Osteoblast (primary cell): ENCODE results near the gene P2RY6. TPM values are rescaled to one million over a fixed set of nuclear protein-coding genes. Genes with fewer than 3 reads are reported as not detected.

Experiments
- DNase-seq: peaks from one replicate; pipeline ENCODE4 v3.0.0; 2011; ENCODE audit warnings: low spot score, mixed read lengths; ENCODE audit not compliant: insufficient read length; ENCODE audit errors: missing footprints
- H2AFZ ChIP-seq: 2 replicates; pipeline ENCODE4 v1.6.0; 2011; ENCODE audit warnings: mild to moderate bottlenecking, low read length
- H3K27ac ChIP-seq: 2 replicates; pipeline ENCODE4 v1.5.1; 2011; ENCODE audit warnings: mild to moderate bottlenecking, low read depth, low read length, moderate library complexity
- H3K27me3 ChIP-seq: 2 replicates; pipeline ENCODE4 v1.6.0; 2012; ENCODE audit warnings: mild to moderate bottlenecking, control low read depth, inconsistent platforms, low read length, moderate library complexity; ENCODE audit not compliant: insufficient read depth
- H3K36me3 ChIP-seq: 2 replicates; pipeline ENCODE4 v1.5.1; 2011; ENCODE audit warnings: mild to moderate bottlenecking, low read length, control low read depth, moderate library complexity; ENCODE audit not compliant: insufficient read depth
- H3K4me1 ChIP-seq: 2 replicates; pipeline ENCODE4 v1.5.1; 2011; ENCODE audit warnings: mild to moderate bottlenecking, low read length, control low read depth, moderate library complexity; ENCODE audit not compliant: insufficient read depth
- H3K4me2 ChIP-seq: 2 replicates; pipeline ENCODE4 v1.6.0; 2011; ENCODE audit warnings: mild to moderate bottlenecking, low read length; ENCODE audit not compliant: insufficient read depth
- H3K4me3 ChIP-seq: fragments of 200-600 bp; sonication (generic); 3 replicates; pipeline ENCODE4 v1.5.1; 2012; ENCODE audit warnings: mild to moderate bottlenecking, low read length, inconsistent platforms; ENCODE audit not compliant: insufficient read depth
- H3K79me2 ChIP-seq: 2 replicates; pipeline ENCODE4 v1.6.0; 2012; ENCODE audit warnings: mild to moderate bottlenecking, low read length, control low read depth, inconsistent platforms; ENCODE audit not compliant: insufficient read depth
- H3K9me3 ChIP-seq: 2 replicates; pipeline ENCODE4 v1.5.1; 2011; ENCODE audit warnings: low read depth, low read length, control low read depth
- H4K20me1 ChIP-seq: 2 replicates; pipeline ENCODE4 v1.6.0; 2012; ENCODE audit warnings: mild to moderate bottlenecking, low read length, control low read depth; ENCODE audit not compliant: insufficient read depth
- total RNA-seq: library from RNA; depleted of rRNA; stranded (reverse); fragments of >200 nt; gene quantifications from 2 replicates; pipeline ENCODE4 v1.2.3, GENCODE V29; 2012
- TF ChIP-seq, protein P1 (sequence below): IDR thresholded peaks from 2 replicates; pipeline ENCODE4 v1.5.1; 2011; ENCODE audit warnings: mild to moderate bottlenecking, low read depth, low read length, moderate library complexity; ENCODE audit errors: extremely low read depth

Gene P2RY6
- total RNA-seq, 1 donor = 0.72 TPM

DNA sequence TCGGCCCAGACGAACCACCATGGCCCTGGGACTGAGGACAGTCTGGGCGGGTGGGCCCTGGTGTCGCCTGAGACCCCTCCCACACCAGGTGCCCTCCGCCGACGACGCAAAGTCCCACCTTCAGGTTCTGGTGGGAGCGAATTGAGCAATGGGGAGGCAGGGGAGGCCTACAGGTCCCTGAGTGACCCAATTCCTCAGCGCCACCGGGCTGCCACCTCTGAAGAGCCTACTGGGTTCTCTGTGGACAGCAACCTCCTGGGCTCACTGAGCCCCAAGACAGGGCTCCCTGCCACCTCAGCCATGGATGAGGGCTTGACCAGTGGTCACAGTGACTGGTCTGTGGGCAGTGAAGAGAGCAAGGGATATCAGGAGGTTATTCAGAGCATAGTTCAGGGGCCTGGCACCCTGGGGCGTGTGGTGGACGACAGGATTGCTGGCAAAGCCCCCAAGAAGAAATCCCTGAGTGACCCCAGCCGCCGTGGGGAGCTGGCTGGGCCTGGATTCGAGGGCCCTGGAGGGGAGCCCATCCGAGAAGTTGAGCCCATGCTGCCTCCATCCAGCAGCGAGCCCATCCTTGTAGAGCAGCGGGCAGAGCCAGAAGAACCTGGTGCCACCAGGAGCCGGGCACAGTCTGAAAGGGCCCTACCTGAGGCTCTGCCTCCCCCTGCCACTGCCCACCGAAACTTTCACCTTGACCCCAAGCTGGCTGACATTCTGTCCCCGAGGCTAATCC is 38.7 kb downstream of the P2RY6 start:
- Histone ChIP-seq H3K36me3 (peaks cover 18% of the 10 kb centered on the region), H3K4me3 (peak overlapping the region; percentile 89), H2AFZ (no peak overlapping the region), H3K79me2 (peaks cover 66% of the 10 kb centered on the region), H3K4me1 (peaks cover 72% of the 10 kb centered on the region), H3K27ac (peak overlapping the region; percentile 98), H3K4me2 (peak overlapping the region; percentile 90), H3K27me3 (no peaks in the 10 kb centered on the region), H3K9me3 (no peaks in the 10 kb centered on the region), H4K20me1 (peaks cover 63% of the 10 kb centered on the region)
- no peak for DNase-seq
- TF ChIP-seq, protein P1, sequence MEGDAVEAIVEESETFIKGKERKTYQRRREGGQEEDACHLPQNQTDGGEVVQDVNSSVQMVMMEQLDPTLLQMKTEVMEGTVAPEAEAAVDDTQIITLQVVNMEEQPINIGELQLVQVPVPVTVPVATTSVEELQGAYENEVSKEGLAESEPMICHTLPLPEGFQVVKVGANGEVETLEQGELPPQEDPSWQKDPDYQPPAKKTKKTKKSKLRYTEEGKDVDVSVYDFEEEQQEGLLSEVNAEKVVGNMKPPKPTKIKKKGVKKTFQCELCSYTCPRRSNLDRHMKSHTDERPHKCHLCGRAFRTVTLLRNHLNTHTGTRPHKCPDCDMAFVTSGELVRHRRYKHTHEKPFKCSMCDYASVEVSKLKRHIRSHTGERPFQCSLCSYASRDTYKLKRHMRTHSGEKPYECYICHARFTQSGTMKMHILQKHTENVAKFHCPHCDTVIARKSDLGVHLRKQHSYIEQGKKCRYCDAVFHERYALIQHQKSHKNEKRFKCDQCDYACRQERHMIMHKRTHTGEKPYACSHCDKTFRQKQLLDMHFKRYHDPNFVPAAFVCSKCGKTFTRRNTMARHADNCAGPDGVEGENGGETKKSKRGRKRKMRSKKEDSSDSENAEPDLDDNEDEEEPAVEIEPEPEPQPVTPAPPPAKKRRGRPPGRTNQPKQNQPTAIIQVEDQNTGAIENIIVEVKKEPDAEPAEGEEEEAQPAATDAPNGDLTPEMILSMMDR = no peak

DNA sequence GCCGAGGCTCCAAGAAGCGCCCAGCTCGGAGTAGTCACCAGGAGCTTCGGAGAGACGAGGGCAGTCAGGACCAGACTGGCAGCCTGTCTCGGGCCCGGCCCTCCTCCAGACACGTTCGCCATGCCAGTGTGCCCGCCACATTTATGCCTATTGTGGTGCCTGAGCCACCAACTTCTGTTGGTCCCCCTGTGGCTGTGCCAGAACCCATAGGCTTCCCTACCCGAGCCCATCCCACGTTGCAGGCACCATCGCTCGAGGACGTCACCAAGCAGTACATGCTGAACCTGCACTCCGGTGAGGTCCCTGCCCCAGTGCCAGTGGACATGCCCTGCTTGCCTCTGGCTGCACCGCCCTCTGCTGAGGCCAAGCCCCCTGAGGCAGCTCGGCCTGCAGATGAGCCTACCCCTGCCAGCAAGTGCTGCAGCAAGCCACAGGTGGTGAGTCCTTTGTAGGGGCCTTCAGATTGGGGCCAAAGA is 39.3 kb downstream of the P2RY6 start:
- Histone ChIP-seq H3K4me3 (peak overlapping the region; percentile 89), H4K20me1 (peaks cover 69% of the 10 kb centered on the region), H3K27ac (peak overlapping the region; percentile 98), H3K79me2 (peaks cover 73% of the 10 kb centered on the region), H3K4me1 (peaks cover 78% of the 10 kb centered on the region), H3K9me3 (no peaks in the 10 kb centered on the region), H3K36me3 (peaks cover 18% of the 10 kb centered on the region), H3K27me3 (no peaks in the 10 kb centered on the region), H3K4me2 (peak overlapping the region; percentile 90), H2AFZ (no peak overlapping the region)
- TF ChIP-seq, protein P1 = no peak
- DNase-seq = no peak

DNA sequence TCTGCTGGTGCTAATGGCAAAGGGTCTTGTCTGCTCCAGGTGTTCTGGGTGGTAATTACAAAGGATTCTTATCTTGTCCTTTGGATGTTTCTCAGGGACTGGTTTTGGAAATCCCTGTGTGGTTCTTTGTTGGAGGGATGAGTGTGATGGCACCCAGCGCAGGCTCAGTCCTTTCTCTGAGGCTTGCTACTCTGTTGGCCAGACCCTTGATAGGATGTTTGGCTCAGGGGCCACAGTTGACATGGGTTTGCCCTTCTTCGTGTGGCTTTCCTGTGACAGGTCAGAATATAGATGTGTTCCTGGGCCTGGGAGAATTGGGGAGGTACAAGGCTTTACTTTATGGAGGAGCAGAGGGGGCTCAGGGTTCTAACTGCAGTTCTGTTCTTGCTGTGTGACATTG is 39.9 kb downstream of the P2RY6 start:
- no peaks in the 10 kb centered on the region for H3K27me3 ChIP-seq
- TF ChIP-seq, protein P1 = no peak
- no peaks in the 10 kb centered on the region for H3K9me3 ChIP-seq
- no peak for DNase-seq
- peaks cover 78% of the 10 kb centered on the region for H3K4me1 ChIP-seq
- H3K4me3 ChIP-seq = peak overlapping the region; percentile 89
- peaks cover 23% of the 10 kb centered on the region for H3K36me3 ChIP-seq
- no peak overlapping the region for H3K27ac ChIP-seq
- peak overlapping the region; percentile 90 for H3K4me2 ChIP-seq
- peaks cover 75% of the 10 kb centered on the region for H4K20me1 ChIP-seq
- no peak overlapping the region for H2AFZ ChIP-seq
- peaks cover 79% of the 10 kb centered on the region for H3K79me2 ChIP-seq

GRCh38 chr11:73312851-73313327 is 40.8 kb downstream of the P2RY6 start:
- Histone ChIP-seq H4K20me1 (peaks cover 84% of the 10 kb centered on the region), H3K36me3 (peaks cover 23% of the 10 kb centered on the region), H3K4me2 (peak overlapping the region; percentile 90), H2AFZ (no peak overlapping the region), H3K4me3 (peak overlapping the region; percentile 89), H3K79me2 (peaks cover 87% of the 10 kb centered on the region), H3K9me3 (no peaks in the 10 kb centered on the region), H3K27me3 (no peaks in the 10 kb centered on the region), H3K27ac (peak overlapping the region; percentile 75), H3K4me1 (peaks cover 84% of the 10 kb centered on the region)
- DNase-seq = peak; percentile 94
- TF ChIP-seq, protein P1 = no peak
